ENCODE results near the gene PDZD4.

Gene PDZD4

DNA sequence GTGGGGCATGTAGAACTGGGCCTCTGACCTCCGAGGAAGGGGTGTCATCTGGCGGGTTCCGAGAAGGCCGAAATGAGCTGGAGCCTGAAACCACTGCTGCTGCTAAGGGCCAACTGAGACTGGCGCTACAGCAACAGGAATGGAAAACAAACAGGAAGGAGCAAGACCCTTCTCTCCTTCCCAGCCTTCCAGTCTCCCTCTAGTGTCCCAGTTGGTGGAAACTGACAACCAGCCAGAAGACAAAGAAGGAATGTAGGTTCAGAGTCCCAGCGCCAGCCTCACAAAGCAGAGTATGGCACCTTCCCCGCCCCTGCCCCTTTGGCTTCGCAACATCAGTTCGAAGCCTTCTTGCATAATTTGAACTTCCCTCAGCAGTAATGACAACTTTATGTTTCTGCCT lies 24.4 kb upstream of the PDZD4 start:
- Histone ChIP-seq H3K9me3 (ENCODE audit: insufficient read depth, low read depth, low read length) (no peaks in the 10 kb centered on the region), H3K27me3 (ENCODE audit: insufficient read depth, low read length) (peaks cover 2% of the 10 kb centered on the region; the same call in 1 of the 2 replicates), H3K9ac (ENCODE audit: low read depth, low read length) (no peak overlapping the region), H3K27ac (ENCODE audit: low read depth, low read length) (no peak overlapping the region), H3K4me3 (ENCODE audit: low read length) (no peak overlapping the region), H3K4me1 (ENCODE audit: insufficient read depth, low read length) (no peaks in the 10 kb centered on the region), H3K36me3 (ENCODE audit: insufficient read depth, low read length) (no peaks in the 10 kb centered on the region)
- WGBS = 85% methylated on average over 9 of the region's 9 CpGs

DNA sequence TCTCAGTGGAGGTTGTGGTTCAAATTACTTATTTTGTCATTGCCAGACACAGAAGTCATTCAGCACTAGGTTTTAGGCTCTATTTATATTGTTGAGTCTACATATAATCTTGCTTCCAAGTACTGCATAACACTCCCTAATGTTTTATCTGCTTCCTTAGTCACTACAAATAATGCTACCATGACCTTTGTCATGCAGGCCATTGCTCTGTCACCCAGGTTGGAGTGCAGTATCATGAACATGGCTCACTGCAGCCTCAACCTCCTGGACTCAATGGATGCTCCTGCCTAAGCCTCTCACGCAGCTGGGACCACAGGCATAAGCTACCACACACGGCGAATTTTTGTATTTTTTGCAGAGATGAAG lies 23.5 kb upstream of the PDZD4 start:
- Histone ChIP-seq H3K4me3 (ENCODE audit: low read length) (no peak overlapping the region), H3K36me3 (ENCODE audit: insufficient read depth, low read length) (no peaks in the 10 kb centered on the region), H3K9me3 (ENCODE audit: insufficient read depth, low read depth, low read length) (no peaks in the 10 kb centered on the region), H3K4me1 (ENCODE audit: insufficient read depth, low read length) (peaks cover 6% of the 10 kb centered on the region; the same call in 1 of the 2 replicates), H3K27me3 (ENCODE audit: insufficient read depth, low read length) (peaks cover 2% of the 10 kb centered on the region; the same call in 1 of the 2 replicates), H3K27ac (ENCODE audit: low read depth, low read length) (no peak overlapping the region), H3K9ac (ENCODE audit: low read depth, low read length) (no peak overlapping the region)
- 95% methylated on average over 3 of the region's 3 CpGs for WGBS

DNA sequence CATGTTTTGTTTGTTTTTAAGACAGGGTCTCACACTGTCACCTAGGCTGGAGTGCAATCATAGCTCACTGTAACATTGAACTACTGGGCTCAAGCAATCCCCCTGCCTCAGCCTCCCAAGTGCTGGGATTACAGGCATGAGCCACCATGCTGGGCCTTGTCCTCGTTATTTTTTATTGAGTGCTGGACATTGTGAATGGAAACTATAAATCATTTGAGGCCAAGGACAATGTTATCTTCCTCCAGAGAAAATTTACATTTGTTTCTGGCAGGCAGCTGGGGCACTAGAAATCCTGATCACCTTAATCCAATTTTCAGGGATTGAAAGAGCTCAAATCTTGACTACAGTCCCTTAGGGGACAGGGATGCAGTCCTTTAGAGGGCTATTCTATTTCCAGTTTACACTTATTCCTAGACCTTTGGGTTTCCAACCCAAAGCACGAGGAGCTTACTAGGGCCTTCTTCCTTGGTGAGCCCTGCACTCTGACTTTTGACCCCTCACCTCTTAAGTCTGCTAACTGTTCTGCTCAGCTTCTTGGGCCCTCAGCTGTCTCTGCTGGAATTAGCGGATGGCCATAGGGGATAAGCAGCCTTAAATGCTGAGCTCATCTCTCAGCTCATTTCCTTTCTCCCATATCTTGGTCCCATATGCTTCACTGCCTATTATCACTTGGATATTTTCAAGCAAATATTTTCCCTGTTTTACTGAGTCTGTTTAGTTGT lies 23.0 kb upstream of the PDZD4 start:
- Histone ChIP-seq H3K4me3 (ENCODE audit: low read length) (no peak overlapping the region), H3K9me3 (ENCODE audit: insufficient read depth, low read depth, low read length) (no peaks in the 10 kb centered on the region), H3K27me3 (ENCODE audit: insufficient read depth, low read length) (peaks cover 2% of the 10 kb centered on the region; the same call in 1 of the 2 replicates), H3K4me1 (ENCODE audit: insufficient read depth, low read length) (peaks cover 6% of the 10 kb centered on the region; the same call in 1 of the 2 replicates), H3K9ac (ENCODE audit: low read depth, low read length) (no peak overlapping the region), H3K36me3 (ENCODE audit: insufficient read depth, low read length) (no peaks in the 10 kb centered on the region), H3K27ac (ENCODE audit: low read depth, low read length) (no peak overlapping the region)
- WGBS = 93% methylated on average over 3 of the region's 3 CpGs

DNA sequence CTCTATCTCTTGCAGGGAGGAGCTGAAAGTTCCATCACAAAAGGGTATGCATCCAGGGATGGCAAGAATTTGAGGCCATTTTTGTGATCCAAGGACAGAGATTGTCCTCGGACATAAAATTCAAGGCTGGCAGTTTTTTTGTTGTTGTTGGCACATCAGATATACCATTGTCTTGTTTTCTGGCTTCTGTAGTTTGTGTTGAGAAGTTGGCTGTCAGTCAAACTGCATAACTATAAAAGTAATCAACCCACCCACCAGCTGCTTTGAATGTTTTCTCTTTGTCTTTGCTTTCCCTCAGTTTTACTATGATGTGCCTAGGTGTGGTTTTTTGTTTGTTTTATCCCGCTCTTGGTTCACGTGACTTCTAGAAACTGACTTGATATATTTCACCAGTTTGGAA lies 21.6 kb upstream of the PDZD4 start:
- H3K36me3 ChIP-seq (ENCODE audit: insufficient read depth, low read length) = no peaks in the 10 kb centered on the region
- H3K4me1 ChIP-seq (ENCODE audit: insufficient read depth, low read length) = peaks cover 12% of the 10 kb centered on the region
- H3K4me3 ChIP-seq (ENCODE audit: low read length) = no peak overlapping the region
- H3K9me3 ChIP-seq (ENCODE audit: insufficient read depth, low read depth, low read length) = no peaks in the 10 kb centered on the region
- H3K27ac ChIP-seq (ENCODE audit: low read depth, low read length) = no peak overlapping the region
- no peak overlapping the region for H3K9ac ChIP-seq (ENCODE audit: low read depth, low read length)
- H3K27me3 ChIP-seq (ENCODE audit: insufficient read depth, low read length) = peaks cover 2% of the 10 kb centered on the region; the same call in 1 of the 2 replicates
- 91% methylated on average over 3 of the region's 3 CpGs for WGBS

DNA sequence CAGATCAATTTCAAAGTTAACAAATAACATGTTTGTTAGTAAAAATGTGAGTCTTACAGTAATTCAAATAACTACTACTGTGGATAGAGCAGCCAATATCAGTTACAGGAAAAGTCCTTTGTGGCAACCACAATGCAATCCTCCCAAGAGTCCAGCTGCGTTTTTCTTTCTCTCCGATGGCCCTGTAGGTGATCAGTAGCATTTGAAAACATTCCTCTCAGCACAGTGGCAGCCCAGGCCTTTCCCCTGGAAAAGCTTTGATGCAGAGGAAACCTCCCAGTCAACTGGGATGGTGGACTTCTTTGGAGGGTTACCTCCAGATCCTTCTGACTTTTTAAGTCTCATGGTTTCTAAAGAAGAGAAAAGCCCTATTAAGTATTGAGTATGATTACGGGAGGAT lies 18.0 kb upstream of the PDZD4 start:
- Histone ChIP-seq H3K9ac (ENCODE audit: low read depth, low read length) (no peak overlapping the region), H3K4me3 (ENCODE audit: low read length) (no peak overlapping the region), H3K4me1 (ENCODE audit: insufficient read depth, low read length) (peaks cover 37% of the 10 kb centered on the region), H3K27me3 (ENCODE audit: insufficient read depth, low read length) (peaks cover 7% of the 10 kb centered on the region; the same call in 1 of the 2 replicates), H3K9me3 (ENCODE audit: insufficient read depth, low read depth, low read length) (no peaks in the 10 kb centered on the region), H3K27ac (ENCODE audit: low read depth, low read length) (peak overlapping the region; percentile 85), H3K36me3 (ENCODE audit: insufficient read depth, low read length) (no peaks in the 10 kb centered on the region)
- 7% methylated on average over 3 of the region's 3 CpGs for WGBS

DNA sequence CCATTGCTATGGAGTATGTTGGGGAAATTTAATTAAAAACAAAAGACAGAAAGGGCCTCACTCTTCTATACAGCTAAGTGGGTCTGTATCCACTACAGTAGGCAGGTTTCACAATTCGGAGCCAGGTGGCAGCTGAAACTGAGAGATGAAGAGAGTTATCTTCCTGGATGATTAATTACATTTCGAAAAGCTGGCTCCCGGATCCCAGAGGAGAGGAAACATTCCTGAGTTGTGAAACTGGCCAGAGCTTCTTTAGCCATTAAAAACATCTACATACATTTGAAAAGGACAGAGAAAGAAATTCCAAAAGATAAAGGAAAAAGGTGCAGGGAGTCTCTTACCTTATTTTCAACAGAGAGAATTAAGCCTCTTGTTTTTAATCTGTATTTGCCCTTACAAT lies 15.5 kb upstream of the PDZD4 start:
- H3K4me3 ChIP-seq (ENCODE audit: low read length) = peak overlapping the region; percentile 27
- 3% methylated on average over 3 of the region's 3 CpGs for WGBS
- no peaks in the 10 kb centered on the region for H3K9me3 ChIP-seq (ENCODE audit: insufficient read depth, low read depth, low read length)
- H3K36me3 ChIP-seq (ENCODE audit: insufficient read depth, low read length) = no peaks in the 10 kb centered on the region
- H3K27ac ChIP-seq (ENCODE audit: low read depth, low read length) = peak overlapping the region; percentile 90
- peaks cover 47% of the 10 kb centered on the region for H3K4me1 ChIP-seq (ENCODE audit: insufficient read depth, low read length)
- peak overlapping the region; percentile 61; the same call in 1 of the 2 replicates for H3K9ac ChIP-seq (ENCODE audit: low read depth, low read length)
- H3K27me3 ChIP-seq (ENCODE audit: insufficient read depth, low read length) = peaks cover 5% of the 10 kb centered on the region; the same call in 1 of the 2 replicates

DNA sequence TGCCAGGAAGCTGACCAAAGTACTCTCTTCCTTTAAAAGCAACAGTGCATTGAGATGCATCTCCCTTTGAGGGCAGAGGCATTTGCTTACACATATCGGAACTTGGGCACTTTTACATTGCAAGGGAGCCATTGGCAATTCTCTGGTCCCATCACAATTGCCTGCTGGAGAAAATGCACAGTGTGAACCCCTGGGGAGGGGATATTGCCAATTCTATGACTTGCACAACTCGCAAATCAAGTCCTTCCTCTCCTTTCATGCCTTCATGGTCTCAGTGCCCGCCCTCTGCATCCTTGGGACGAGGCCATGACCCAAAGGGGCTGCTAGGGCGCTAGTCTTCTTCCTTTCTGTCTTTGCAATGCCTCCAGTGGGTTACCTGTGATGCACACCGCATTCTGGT lies 14.9 kb upstream of the PDZD4 start:
- no peaks in the 10 kb centered on the region for H3K9me3 ChIP-seq (ENCODE audit: insufficient read depth, low read depth, low read length)
- 3% methylated on average over 5 of the region's 6 CpGs for WGBS
- H3K4me3 ChIP-seq (ENCODE audit: low read length) = peak overlapping the region; percentile 27; the same call in 1 of the 2 replicates
- H3K27ac ChIP-seq (ENCODE audit: low read depth, low read length) = peak overlapping the region; percentile 90
- H3K36me3 ChIP-seq (ENCODE audit: insufficient read depth, low read length) = no peaks in the 10 kb centered on the region
- H3K9ac ChIP-seq (ENCODE audit: low read depth, low read length) = peak overlapping the region; percentile 3; the same call in 1 of the 2 replicates
- peaks cover 47% of the 10 kb centered on the region for H3K4me1 ChIP-seq (ENCODE audit: insufficient read depth, low read length)
- H3K27me3 ChIP-seq (ENCODE audit: insufficient read depth, low read length) = peaks cover 5% of the 10 kb centered on the region; the same call in 1 of the 2 replicates

DNA sequence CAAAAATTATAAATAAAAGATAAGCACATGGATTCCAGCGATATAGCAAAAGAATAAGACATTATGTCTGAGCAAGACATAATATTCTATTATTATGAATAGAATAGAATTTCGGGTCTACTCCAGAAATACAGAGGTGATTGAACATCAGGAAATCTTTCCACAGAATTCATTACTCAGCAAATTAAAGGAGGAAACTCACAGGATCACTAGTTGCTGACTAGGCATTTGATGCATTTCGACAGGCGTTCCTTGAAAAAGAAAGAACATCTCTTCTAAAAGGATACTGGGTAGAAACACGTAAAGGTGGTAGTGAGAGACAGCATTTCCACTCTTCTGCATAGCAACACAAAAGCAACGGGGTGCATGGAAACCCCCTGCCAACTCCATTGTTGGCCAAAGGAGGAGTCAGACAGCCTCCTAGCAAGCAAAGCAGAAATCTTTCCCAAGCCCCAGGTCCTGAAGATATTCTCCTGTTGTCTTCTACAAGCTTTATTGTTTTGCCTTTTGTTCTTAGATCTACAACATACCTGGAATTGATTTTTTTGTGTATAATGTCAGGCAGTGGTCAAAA lies 14.3 kb upstream of the PDZD4 start:
- H3K27me3 ChIP-seq (ENCODE audit: insufficient read depth, low read length) = peaks cover 5% of the 10 kb centered on the region; the same call in 1 of the 2 replicates
- peak overlapping the region; percentile 90 for H3K27ac ChIP-seq (ENCODE audit: low read depth, low read length)
- peaks cover 47% of the 10 kb centered on the region for H3K4me1 ChIP-seq (ENCODE audit: insufficient read depth, low read length)
- H3K36me3 ChIP-seq (ENCODE audit: insufficient read depth, low read length) = no peaks in the 10 kb centered on the region
- H3K4me3 ChIP-seq (ENCODE audit: low read length) = peak overlapping the region; percentile 36
- H3K9me3 ChIP-seq (ENCODE audit: insufficient read depth, low read depth, low read length) = no peaks in the 10 kb centered on the region
- WGBS = 3% methylated on average over 3 of the region's 6 CpGs
- H3K9ac ChIP-seq (ENCODE audit: low read depth, low read length) = peak overlapping the region; percentile 3; the same call in 1 of the 2 replicates

DNA sequence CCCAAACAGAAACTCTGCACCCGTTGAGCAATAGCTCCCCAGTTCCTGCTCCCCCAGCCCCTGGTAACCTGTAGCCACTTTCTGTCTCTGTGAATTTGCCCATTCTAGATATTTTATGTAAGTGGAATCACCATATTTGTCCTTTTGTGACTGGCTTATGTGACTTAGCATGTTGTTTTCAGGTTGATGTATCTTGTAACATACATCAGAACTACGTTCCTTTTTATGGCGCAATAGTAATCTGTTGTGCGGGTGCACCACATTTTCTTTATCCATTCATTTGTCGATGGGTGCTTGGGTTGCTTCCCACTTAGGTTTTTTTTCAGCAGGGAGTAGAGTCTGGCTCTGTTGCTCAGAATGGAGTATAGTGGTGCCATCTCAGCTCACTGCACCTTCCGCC lies 6.6 kb upstream of the PDZD4 start:
- Histone ChIP-seq H3K36me3 (ENCODE audit: insufficient read depth, low read length) (no peaks in the 10 kb centered on the region), H3K4me1 (ENCODE audit: insufficient read depth, low read length) (peaks cover 10% of the 10 kb centered on the region; the same call in 1 of the 2 replicates), H3K9ac (ENCODE audit: low read depth, low read length) (no peak overlapping the region), H3K9me3 (ENCODE audit: insufficient read depth, low read depth, low read length) (no peaks in the 10 kb centered on the region), H3K27me3 (ENCODE audit: insufficient read depth, low read length) (peaks cover 6% of the 10 kb centered on the region; the same call in 1 of the 2 replicates), H3K4me3 (ENCODE audit: low read length) (no peak overlapping the region), H3K27ac (ENCODE audit: low read depth, low read length) (no peak overlapping the region)
- 97% methylated on average over 6 of the region's 6 CpGs for WGBS

DNA sequence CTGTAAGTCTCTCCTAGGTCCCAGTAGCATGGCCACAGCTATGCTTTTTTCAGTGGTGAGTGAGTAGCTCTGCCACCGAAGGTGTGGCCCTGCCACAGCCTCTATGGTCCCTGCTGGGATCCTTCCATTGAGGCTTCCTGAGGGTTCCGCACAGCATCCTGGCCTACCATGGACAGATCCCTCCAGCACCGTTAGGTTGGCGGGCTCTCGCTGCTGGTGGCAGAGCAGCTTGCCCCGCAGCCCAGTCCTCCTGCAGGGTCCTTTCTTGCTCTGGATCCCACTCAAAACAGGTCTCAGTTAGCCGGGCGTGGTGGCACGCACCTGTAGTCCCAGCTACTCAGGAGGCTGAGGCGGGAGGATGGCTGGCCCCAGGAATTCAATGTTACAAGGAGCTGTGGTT lies 2.4 kb upstream of the PDZD4 start:
- Histone ChIP-seq H3K27me3 (ENCODE audit: insufficient read depth, low read length) (peaks cover 35% of the 10 kb centered on the region; the same call in 1 of the 2 replicates), H3K9ac (ENCODE audit: low read depth, low read length) (no peak overlapping the region)
- 80% methylated on average over 10 of the region's 10 CpGs for WGBS

DNA sequence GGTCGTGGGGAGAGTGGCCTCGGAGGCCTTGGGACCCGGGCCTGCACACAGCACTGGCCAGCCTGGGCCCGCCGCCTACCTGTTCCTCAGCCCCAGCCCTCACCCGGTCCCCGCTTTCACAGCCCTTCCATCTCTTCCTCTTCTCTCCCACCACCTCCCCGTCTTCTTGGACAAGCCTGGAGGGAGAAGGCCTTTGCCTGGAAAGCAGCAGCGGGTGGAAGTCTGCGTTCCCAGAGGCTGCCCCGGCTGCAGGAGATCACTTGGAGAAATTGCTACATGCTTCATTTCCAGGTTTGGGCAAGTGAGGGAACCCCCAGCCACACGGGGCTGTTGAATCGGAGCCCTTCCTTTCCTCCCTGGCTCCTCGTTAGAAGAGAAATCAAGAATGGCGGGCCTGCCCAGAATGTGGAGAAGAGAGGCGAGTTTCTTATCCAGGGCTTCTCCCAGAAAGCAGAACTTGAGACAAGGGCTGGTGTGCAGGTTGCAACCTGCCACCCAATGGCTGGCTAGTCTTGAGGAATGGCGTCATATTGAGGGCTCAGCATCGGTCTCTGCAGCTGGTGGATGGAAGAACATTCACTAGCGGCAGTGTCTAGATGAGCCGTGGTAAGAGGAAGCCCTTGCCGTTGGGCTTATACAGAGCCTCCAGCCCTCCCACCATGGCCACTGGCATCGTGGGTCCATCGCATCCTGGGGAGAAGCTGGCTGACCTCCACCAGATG lies 1.2 kb upstream of the PDZD4 start:
- H3K9ac ChIP-seq (ENCODE audit: low read depth, low read length) = no peak overlapping the region
- no peaks in the 10 kb centered on the region for H3K9me3 ChIP-seq (ENCODE audit: insufficient read depth, low read depth, low read length)
- peaks cover 13% of the 10 kb centered on the region for H3K4me1 ChIP-seq (ENCODE audit: insufficient read depth, low read length)
- H3K36me3 ChIP-seq (ENCODE audit: insufficient read depth, low read length) = no peaks in the 10 kb centered on the region
- no peak overlapping the region for H3K27ac ChIP-seq (ENCODE audit: low read depth, low read length)
- peaks cover 39% of the 10 kb centered on the region; the same call in 1 of the 2 replicates for H3K27me3 ChIP-seq (ENCODE audit: insufficient read depth, low read length)
- peak overlapping the region; percentile 53 for H3K4me3 ChIP-seq (ENCODE audit: low read length)
- 66% methylated on average over 21 of the region's 23 CpGs for WGBS

More for the DNA sequence above, 2.4 kb upstream of the PDZD4 start:
- H3K9me3 ChIP-seq (ENCODE audit: insufficient read depth, low read depth, low read length) = no peaks in the 10 kb centered on the region
- no peak overlapping the region for H3K27ac ChIP-seq (ENCODE audit: low read depth, low read length)
- H3K36me3 ChIP-seq (ENCODE audit: insufficient read depth, low read length) = no peaks in the 10 kb centered on the region
- H3K4me3 ChIP-seq (ENCODE audit: low read length) = no peak overlapping the region
- H3K4me1 ChIP-seq (ENCODE audit: insufficient read depth, low read length) = 0 out of 2 replicates have a peak, but pooled peaks cover 3% of the 10 kb centered on the region
